GM11168 (cell line): ENCODE data around the gene CD8B.

ENCODE experiments used
- in situ Hi-C: fragments of 300-500 bp; cut with MboI; formaldehyde crosslinking; loops from one replicate; pipeline ENCODE4 v1.12.0; 2022; ENCODE audit warnings: low sequenced_read_pairs; ENCODE audit not compliant: unreplicated experiment

CD8B gene

GRCh38 chr2:86806059-86806857, 55.4 kb downstream of the CD8B start:
- in situ Hi-C loops: no loop called here

- in situ Hi-C loops: no loop called here
Observed at GRCh38 chr2:86800856-86801567, 60.7 kb downstream of the CD8B start.

- in situ Hi-C loops: no loop called here
Observed at GRCh38 chr2:86794861-86795260, 66.8 kb downstream of the CD8B start.

DNA sequence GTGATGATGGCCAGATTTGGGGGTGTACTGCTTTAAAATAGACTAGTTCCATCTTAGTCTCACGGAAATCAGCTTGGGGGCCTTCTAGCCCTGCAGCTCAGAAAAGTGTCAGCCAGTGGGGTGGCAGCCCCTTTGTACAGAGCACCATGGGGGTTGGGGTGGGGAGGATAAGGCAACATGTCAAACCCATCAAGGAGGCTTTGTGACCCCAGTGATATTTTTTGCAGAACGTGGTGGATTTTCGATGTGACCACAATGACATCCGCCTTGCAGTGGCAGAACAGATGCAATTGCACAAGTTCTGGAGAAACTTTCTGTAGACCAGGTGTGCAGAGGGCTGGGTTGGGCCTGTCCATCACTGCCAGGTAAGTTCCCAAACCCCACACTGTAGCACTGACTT, 67.9 kb downstream of the CD8B start:
- in situ Hi-C loops: no loop called here

DNA sequence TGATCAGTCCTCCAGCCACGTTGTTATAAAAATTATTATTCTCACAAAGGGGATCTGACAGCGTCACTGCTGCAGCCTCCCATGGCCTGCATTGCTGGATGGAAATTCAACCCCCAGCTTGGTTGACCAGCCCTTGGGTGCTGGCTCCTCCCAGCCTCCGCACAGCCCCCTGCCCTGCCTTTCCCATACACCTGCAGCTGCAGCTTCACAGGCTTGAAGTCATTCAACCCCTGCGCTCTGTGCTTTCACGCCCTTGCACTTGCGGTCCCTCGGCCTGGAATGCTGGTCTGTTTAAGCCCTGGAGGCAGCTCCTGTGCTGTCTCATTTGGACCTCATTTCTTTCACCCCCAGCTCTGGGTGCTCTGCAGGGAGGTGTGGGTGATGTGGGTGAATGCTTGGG, 70.1 kb downstream of the CD8B start:
- in situ Hi-C loops: no loop called here

DNA sequence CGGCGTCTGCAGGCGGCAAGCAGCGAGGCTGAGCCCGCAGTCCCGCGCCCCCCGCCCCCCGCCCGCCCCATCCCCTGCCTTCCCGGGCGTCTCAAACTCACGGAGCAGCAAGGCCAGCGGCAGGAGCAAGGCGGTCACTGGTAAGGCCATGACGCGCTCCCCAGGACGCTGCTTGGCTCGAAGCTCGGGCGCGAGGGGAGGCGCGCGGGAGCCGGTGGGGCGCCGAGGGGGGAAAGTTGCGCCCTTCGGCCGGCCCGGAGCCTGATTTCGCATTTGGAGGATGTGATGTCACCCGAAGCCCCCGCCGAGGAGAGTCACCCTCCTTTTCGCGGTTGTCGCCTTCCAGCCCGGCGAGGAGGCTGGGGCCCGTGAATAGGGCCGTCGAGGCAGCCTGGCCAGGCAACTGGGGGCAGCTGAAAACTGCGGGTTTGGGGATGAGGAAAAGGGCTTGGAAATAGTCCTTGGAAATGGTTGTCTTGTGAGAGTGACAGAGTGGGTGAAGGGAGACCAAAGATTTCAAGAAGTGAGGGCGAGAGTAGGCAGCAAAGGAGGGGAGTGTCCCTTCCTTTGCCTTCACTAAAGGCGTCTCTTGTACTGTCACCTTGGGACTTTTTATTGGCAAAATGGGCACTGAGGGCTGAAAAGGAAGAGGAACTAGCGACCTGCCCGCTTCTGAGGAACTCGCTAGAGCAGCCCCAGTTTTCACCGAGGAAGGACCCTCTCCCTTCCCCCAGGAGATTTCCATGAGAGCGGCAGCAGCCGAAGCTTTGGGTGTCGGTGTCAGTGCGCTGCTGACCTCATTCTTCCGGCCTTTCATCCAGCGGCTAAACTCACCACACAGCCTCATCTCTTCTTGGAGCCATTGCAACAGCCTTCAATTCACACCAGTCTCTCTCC, 70.8 kb downstream of the CD8B start, which contains the start of gene CD8A:
TSS of gene CD8A (minus strand) at position 238 of the 897 bp plus-strand sequence. CDS start at position 150, 88 bp downstream.
- in situ Hi-C loops: no loop called here

- in situ Hi-C loops: no loop called here
Observed at GRCh38 chr2:86790134-86790675, 71.5 kb downstream of the CD8B start.

GRCh38 chr2:86789687-86790133, 72.0 kb downstream of the CD8B start:
- in situ Hi-C loops: no loop called here

DNA sequence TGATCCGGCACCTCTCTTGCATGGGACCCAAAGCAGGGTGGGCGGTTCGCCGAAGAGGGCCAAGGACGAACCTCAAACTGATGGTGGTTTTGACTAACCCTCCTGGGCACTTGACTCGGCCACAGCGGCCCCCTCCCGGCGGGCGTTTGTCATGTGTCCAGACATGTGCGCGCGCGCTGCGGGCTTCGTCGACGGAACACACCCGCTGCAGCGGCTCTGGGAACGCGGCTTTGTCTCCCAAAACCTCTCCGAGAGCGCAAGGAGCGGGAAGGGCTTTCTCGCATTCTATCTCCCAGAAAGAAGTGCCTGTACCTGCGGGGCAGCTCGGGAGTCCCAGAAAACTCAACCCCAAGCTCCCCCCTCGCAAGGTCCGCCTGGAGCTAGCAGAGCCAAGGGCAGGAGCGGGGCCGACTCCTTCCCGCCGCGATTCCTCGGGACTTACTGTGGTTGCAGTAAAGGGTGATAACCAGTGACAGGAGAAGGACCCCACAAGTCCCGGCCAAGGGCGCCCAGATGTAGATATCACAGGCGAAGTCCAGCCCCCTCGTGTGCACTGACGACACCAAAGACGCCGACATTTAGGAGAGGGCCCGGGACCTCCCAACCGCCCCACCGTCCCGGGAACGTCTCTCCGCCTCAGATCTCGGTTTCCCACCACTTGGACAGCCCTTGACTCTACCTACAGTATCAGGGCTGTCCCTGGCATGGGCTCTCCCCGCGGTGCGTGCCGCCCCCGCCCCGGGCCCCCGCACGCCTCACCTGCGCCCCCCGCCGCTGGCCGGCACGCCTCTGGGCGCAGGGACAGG, 72.6 kb downstream of the CD8B start:
- in situ Hi-C loops: no loop called here

GRCh38 chr2:86788165-86788564, 73.5 kb downstream of the CD8B start:
- in situ Hi-C loops: no loop called here

DNA sequence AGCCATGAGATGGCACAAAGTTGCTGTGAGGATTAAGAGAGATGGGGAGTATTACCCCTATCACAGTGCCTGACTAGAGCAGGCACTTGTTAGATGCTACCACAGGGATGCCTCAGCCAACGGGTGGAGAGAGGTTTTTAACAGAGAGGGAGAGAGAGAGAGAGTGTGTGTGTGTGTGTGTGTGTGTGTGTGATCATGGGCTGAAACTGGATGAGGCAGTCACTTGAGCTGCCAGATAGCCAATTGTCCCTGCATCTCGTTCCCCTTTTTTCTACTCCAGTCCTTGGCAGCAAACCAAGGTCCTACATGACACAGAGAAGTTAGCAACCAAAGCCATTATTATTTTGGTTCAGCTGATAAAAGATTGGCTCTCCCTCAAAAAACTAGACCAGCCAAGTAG, 74.0 kb downstream of the CD8B start:
- in situ Hi-C loops: no loop called here

DNA sequence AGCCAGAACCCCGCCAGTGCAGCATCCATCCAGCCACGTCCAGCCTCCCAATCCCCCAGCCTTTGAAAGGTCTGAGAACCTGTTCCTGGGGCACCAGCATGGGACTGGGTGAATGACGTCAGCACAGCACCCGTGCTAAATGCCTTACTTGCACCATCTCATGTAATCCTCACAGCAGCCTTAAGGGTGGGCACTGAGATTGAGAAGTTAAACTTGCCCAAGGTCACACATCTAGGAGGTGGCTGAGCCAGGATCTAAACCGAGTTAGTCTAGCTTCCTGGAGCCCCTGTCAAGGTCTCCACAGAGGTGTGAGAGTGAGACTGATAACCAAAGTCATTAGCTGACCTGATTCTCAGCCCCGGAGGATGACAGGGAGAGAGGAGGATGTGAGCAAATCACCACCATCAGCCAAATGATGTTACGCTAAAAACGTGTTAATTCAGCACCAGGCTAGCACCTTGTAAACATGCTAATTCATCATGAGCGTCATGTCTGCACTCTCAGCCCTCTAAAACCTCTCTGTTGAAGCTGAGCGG, 75.6 kb downstream of the CD8B start:
- in situ Hi-C loops: no loop called here

DNA sequence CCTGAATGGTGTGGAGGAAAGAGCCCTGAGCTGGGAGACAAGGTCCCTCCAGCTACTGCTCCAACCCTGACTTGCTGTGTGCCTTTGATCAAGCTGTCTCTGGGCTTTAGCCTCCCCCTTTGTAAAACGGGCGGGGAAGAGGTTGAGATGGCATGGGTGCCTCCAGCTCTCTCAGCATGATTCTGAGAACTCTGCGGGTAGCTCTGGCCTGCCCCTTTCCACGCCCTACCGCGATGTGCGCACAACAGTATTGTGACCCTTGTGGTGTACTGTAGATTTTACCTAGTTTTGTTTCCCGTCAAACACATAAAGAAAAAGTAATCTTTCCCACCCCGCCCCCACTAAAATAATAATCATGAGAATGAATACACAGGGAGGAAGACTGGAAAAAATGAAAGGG, 76.2 kb downstream of the CD8B start:
- in situ Hi-C loops: no loop called here

- in situ Hi-C loops: no loop called here
Observed at GRCh38 chr2:86783615-86784339, 77.9 kb downstream of the CD8B start.

DNA sequence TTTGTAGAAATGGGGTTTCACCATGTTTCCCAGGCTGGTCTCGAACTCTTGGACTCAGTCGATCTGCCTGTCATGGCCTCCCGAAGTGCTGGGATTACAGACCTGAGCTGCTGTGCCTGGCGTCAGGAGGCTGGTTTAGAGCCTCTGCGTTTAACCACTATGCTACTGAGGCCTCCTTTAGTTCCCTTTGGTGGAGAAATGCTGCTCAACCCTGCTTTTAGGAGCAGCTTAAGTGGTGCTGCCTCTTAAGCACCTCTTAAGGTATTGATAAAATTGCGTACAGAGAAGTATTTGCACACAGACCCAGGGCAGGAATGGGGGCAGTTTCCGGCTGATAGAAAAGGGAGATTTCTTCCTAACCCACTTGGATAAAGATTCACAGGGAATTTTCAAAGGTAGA, 78.9 kb downstream of the CD8B start:
- in situ Hi-C loops: no loop called here

DNA sequence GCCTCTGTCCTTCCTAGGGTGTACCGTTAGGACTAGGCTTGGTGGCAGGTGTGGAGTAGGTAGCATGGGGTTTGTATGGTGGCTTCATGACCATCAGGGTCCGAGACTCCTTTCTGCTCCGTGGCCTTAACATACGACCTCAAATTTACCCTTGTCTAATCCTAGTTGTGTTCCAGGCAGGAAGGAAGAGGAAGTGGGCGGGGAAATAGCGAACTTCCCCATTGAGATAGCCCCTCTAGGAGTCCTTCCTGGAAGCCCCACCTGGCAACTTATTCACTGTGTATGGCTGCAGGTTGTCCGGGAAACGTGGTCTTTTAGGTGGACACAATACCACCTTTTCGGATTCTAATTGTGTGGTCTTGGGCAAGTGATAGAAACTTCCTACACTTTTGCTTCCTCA, 80.3 kb downstream of the CD8B start:
- in situ Hi-C loops: no loop called here

DNA sequence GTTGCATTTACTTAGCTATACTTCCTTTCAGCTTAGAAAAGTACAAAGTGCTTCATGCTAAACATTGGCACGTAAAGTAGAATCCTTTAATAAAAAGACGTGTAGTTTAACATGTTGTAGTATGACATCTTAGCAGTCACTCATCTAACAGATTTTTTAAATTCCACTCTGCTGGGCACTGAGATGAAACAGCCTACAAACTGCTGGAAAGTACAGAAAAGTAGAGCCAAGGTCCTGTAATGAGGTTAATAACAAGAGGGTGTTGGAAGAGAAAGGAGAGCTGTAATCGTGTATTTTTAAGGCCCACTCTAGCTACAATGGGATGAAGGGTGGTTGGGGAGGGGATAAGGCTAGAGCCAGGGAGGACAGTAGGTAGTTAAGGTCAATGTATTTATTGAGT, 81.7 kb downstream of the CD8B start:
- in situ Hi-C loops: no loop called here

DNA sequence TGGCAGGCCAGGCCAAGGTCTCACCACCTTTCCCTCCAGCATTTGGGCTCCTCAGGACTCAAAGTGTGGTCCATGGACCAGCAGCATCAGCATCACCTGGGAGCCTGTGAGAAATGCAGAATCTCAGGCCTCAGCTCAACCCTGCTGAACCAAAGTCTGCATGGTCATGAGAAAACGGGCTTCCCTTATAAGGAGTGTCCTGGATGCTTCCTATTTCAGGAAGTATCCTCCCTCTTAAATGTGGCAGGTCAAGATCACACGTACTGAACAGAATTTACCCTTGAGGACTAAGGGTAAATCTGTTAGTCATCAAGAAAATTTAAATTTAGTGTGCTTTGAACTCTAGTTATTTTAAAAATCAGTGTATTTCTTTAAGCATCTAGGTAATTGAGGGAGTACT, 82.7 kb downstream of the CD8B start:
- in situ Hi-C loops: no loop called here

DNA sequence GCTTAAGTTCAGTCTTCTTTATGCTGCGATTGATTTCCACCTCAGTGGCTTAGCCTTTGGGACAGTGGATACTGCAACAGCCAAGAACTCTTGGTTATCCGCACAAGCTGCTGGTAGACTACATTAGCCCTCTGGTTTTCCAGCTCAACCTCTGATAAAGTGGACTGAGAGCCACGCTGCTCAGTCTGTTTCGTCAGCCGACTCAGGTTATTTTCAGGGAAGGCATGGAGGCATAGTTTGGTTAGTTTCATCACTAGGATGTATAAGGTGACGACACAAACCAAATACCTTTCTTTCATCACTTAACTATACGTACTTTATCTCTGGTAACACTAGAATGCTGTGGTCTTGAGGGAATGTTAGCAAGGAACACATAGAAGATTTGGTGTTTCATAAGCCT, 85.2 kb downstream of the CD8B start:
- in situ Hi-C loops: no loop called here
